NCI-H2081 treated with DMSO at 0.1 percent for 48 hours (cell line): ENCODE results near the gene RBM34.
"Not testable (repeated sequence)": the region's sequence is repeated elsewhere in the genome, so short reads cannot be mapped to it uniquely, and the experiment has no call there.

Experiments
- DNase-seq: peaks from one replicate; lab custom pipeline; 2025; lab: John Stamatoyannopoulos, UW

RBM34 gene

DNA sequence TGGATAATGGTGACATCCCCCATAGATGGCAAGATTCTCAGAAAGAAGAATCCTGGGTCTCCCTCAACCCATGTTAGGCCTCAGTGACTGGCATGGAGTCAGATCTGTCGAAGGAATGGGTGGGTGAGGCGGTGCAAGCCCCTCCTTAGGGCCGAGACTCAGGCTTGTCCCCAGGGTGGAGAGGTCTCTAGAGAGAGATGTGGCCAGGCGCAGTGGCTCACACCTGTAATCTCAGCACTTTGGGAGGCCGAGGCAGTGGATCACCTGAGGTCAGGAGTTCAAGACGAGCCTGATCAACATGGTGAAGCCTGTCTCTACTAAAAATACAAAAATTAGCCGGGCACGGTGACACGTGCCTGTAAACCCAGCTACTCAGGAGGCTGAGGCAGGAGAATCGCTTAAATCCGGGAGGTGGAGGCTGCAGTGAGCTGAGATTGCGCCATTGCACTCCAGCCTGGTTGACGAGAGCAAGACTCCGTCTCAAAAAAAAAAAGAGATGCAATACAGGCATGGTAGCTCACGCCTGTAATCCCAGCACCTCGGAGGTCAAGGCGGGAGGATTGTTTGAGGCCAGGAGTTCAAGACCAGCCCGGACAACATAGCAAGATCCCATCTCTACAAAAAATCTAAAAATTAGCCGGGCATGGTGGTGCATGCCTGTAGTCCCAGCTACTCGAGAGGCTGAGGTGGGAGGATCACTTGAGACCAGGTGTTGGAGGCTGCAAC is 69.6 kb downstream of the RBM34 start:
- not testable (repeated sequence) for DNase-seq

DNA sequence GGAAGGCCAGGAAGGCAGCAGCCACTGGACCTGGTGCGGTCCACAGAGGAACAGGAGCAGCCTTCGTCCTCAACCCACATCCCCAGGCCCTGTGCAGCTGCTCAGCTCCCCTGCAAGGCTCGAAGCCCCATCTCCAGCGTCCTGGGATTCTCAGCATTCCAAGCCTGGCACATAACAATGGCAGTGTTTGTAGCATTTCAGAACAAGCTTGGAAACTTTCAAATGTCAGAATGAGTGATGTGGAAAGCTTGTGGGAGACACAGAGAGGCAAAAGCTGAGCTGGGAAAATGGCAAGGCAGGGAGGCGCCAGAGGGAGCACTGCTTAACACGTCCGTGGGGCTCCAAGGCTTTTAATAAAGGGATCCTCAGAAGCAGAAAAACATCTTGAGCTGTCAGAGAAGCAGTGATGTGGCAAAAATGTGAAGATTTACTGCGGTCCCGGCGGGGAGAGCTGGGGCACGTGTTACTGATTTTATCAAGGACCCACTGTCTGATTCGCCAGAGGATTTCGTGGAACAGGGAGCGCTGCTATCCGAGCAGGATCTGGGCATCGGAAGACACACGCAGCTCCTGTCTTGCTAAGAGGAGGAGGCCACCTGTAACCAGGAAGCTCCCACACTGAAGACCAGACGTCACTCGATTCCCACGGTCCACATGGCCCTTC is 70.5 kb downstream of the RBM34 start:
- no peak for DNase-seq

DNA sequence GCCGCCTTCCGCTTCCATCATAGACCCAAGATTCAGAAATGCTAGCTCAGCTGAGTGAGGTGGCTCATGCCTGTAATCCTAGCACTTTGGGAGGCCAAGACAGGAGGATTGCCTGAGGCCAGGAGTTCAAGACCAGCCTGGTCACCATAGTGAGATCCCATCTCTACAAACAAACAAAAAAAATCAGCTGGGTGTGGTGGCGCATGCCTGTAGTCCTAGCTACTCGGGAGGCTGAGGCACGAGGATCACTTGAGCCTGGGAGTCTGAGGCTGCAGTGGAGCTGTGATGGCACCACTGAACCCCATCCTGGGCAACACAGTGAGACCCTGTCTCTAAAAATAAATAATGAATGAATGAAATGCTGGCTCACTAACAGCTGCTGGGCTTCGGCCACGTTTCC is 72.1 kb downstream of the RBM34 start:
- no peak for DNase-seq

DNA sequence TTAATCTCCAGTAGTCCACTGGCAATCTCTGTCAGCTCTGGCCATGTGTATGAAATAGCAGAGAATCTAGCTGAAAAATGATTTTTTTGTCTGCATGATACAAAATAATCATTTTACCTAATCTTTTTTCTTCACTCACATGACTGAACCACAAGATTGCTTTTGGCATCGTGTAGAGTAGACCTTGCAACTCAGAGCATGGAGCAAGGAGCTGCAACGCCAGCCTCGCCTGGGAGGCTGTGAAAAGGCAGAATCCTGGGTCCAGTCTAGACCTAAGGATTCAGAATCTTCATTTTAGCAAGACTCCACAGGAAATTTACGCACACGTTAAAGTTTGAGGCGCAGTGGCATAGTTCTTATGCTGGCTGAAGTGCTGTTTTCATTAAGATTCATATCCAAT is 72.6 kb downstream of the RBM34 start:
- no peak for DNase-seq

DNA sequence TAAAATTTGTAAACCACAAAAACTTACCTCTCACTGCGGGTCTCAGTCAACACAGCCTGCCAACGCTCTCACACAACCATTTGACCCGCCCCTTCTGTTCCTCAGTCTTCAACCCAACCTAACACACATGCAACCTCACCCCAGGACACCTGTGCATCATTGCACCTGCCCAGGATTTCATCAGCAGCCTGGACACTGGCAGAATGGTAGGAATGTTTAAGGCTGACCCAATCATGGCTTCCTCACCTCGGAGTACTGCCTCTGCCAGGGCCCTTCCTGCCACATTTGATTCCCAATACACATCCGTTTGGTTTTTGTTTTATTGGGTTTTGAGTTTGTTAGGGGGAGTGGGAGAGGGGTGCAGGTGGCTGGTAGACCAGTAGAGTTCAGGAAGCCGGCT is 73.1 kb downstream of the RBM34 start:
- no peak for DNase-seq

DNA sequence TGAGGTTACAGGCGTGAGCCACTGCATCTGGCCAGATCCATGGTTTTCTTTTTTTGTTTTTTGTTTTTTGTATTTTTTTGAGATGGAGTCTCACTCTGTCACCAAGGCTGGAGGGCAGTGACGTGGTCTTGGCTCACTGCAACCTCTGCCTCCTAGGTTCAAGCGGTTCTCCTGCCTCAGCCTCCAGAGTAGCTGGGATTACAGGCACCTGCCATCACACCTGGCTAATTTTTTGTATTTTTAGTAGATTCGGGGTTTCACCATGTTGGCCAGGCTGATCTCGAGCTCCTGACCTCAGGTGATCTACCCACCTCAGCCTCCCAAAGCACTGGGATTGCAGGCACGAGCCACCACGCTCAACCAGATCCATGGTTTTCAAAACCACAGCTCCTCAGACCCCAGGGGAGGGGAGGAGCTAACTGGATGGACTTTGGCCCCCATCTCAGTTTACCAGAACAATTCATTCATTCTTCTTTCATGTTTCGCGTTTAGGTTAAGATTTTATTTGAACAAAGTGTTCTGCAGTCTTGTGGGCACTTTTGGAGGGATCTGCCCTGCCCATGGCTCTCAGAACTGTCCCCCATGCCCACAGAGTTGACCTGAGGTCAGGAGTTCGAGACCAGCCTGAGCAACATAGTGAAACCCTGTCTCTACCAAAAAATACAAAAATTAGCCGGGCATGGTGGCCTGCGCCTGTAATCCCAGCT is 75.5 kb downstream of the RBM34 start:
- not testable (repeated sequence) for DNase-seq
